GM12874 (cell line): ENCODE data around the gene ENG.

Experiments
- CTCF ChIP-seq: IDR thresholded peaks from 2 replicates; pipeline ENCODE4 v1.5.1; 2011; ENCODE audit warnings: low read depth, mild to moderate bottlenecking, control low read depth, low read length, moderate library complexity; ENCODE audit not compliant: insufficient read depth

ENG gene

GRCh38 chr9:127785023-127785932 is 69.2 kb downstream of the ENG start:
- TF ChIP-seq CTCF, result peak; percentile 91

GRCh38 chr9:127783111-127784008 is 71.1 kb downstream of the ENG start:
- TF ChIP-seq CTCF, result no peak

GRCh38 chr9:127781806-127782205 is 72.7 kb downstream of the ENG start:
- TF ChIP-seq CTCF, result no peak

- no peak for TF ChIP-seq CTCF
Measured at GRCh38 chr9:127780126-127780885, 74.2 kb downstream of the ENG start.

GRCh38 chr9:127779136-127779981 is 75.1 kb downstream of the ENG start:
- no peak for TF ChIP-seq CTCF

GRCh38 chr9:127778280-127779135 is 76.0 kb downstream of the ENG start, which contains the start of gene SH2D3C:
Gene SH2D3C, minus strand, starts transcription at chr9:127778666. Its CDS starts 39 bp downstream, at chr9:127778627.
- no peak for TF ChIP-seq CTCF
